Measurements from ENCODE around the gene NAMPT. TPM values are rescaled to one million over a fixed set of nuclear protein-coding genes. Genes with fewer than 3 reads are reported as not detected.

NAMPT gene
- total and polyA plus RNA-seq, 9 of the 15 experiments (the other 6 are each of a cell fraction or from before 2014, with no cell fraction given), result 41.1 to 160 (median 106) TPM

GRCh38 chr7:106243893-106244292 lies 40.9 kb downstream of the NAMPT start (continued):
- TF ChIP-seq PKNOX1 (IDR thresholded peaks at IDR 0.05), result peak; percentile 91
- TF ChIP-seq PHF20 (IDR thresholded peaks at IDR 0.05; ENCODE audit: partially characterized antibody), result no peak

GRCh38 chr7:106239406-106239805 lies 45.4 kb downstream of the NAMPT start:
- H3K36me3 ChIP-seq (ENCODE audit: control insufficient read depth, insufficient read depth, low read length), result no peaks in the 10 kb centered on the region
- WGBS (ENCODE audit: insufficient coverage, low coverage, missing lambda C conversion rate), result 33% methylated on average over 3 of the region's 3 CpGs
- TF ChIP-seq ZNF79 (CRISPR knock-in tag; IDR thresholded peaks at IDR 0.05; ENCODE audit: low read depth) (no peak), KLF1 (tag; IDR thresholded peaks at IDR 0.05) (no peak), ZBTB1 (CRISPR knock-in tag; IDR thresholded peaks at IDR 0.05; ENCODE audit: borderline replicate concordance, low read depth) (no peak), ZBTB17 (CRISPR knock-in tag; IDR thresholded peaks at IDR 0.05) (no peak), SOX6 (IDR thresholded peaks at IDR 0.05) (no peak)
- no peaks in the 10 kb centered on the region; a peak in 1 of 5 replicates for H3K27me3 ChIP-seq (ENCODE audit: control insufficient read depth in 2 of 2, insufficient read depth in 2 of 2, low read length in 2 of 2)
- H3K4me1 ChIP-seq (replicated peaks in 1 of 2; ENCODE audit: control insufficient read depth in 2 of 2, insufficient read depth in 2 of 2, low read length in 2 of 2), result no peaks in the 10 kb centered on the region
- POLR2A ChIA-PET, result interaction anchor here (1.0 kb wide), 1 partner anchor 29 kb away, joined by 3 read pairs; no protein-coding TSS in a partner anchor
- no peak overlapping the region for H3K4me2 ChIP-seq (ENCODE audit: insufficient read depth, low read length)
- ATAC-seq (no peak), FAIRE-seq (no peak), DNase-seq (ENCODE audit: extremely low read depth in 1 of 4, low spot score in 3 of 4) (no peak)
- H3K9ac ChIP-seq (ENCODE audit: insufficient read depth in 1 of 2, low read depth in 2 of 2, low read length in 2 of 2), result no peak overlapping the region
- no peaks in the 10 kb centered on the region for H4K20me1 ChIP-seq (replicated peaks; ENCODE audit: control insufficient read depth, insufficient read depth, low read length)
- H3K9me1 ChIP-seq (ENCODE audit: control insufficient read depth, insufficient read depth, low read length), result no peaks in the 10 kb centered on the region
- H3K4me3 ChIP-seq, result no peak overlapping the region
- no peaks in the 10 kb centered on the region for H3K79me2 ChIP-seq (ENCODE audit: control insufficient read depth, insufficient read depth, low read length)
- H3K27ac ChIP-seq (ENCODE audit: extremely low read depth, low read depth, low read length), result no peak overlapping the region
- H2AFZ ChIP-seq (ENCODE audit: low read depth, low read length), result no peak overlapping the region
- no TSS peak for BruUV-seq (replicated peaks)
- no peaks in the 10 kb centered on the region for H3K9me3 ChIP-seq (replicated peaks; ENCODE audit: control insufficient read depth, insufficient read depth, low read depth, low read length)
- in situ Hi-C loops (cut with MboI), result no loop called here
- CTCF ChIA-PET (ENCODE audit: low intra/inter-chr PET ratio), result no interaction called here
- intact Hi-C loops (cut with micrococcal nuclease), result no loop called here

Measured in K562 (cell line).